GM10847 (cell line): ENCODE results near the gene ELAC2.

Experiments used
- POLR2A ChIP-seq: IDR thresholded peaks from 2 replicates; pipeline ENCODE4 v1.6.1; 2011; ENCODE audit not compliant: insufficient read length; ENCODE audit errors: extremely low read depth

Gene ELAC2

DNA sequence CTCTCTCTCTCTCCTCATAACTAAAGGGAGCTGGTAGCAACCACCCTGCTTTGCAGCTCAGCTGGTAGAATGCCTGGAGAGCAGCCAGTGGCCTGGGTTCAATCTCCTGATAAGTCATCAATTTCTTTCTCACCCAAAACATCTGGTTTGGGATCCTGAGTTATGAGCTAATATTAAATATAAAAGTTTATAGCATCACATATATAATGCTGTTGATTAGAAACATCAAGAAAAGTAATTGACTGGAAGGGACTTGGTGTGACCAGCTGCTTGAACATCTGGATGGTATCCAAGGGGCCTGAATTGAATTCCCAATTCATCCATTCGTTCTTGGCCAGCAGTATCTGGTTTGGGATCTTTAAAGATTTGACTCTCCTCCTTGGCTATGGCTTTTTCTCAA lies 12.2 kb upstream of the ELAC2 start:
- no peak for TF ChIP-seq POLR2A

DNA sequence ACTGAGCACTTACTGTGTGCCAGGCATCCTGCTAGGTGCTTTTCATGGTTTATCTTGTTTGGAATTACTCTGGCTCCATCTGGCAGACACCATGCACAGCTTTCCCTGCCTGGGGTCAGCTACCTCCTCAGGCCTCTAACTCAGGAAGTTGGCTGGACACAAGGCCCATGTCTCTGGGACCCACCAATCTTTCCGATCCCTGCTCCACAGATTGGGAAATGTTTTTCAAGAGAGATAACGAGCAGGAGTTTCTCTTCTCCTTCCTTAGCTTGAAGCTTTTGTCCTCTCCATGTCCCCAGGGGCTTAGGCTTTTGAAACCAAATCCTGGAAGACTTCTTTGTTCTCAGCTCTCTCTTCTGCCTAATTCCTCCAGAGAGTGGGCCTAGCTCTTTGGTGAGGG lies 11.5 kb upstream of the ELAC2 start:
- TF ChIP-seq POLR2A: no peak

DNA sequence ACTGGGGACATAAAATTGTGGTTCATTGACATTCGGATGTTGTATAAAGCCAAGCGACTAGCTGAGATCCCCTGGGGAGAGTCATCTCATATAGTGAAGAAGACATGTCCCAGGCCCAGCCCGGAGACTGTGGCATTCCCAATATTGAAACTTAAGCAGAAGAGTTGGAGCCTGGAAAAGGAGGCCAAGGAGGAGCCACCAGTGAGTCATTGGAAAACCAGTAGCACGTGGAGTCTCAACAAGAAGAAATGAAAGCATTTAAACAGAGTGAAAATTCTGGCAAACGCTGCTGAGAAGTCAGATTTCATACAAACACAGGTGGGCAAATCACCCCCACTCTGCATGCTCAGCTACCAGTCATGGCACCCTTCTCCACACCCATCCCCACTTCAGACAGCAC lies 9.4 kb upstream of the ELAC2 start:
- TF ChIP-seq POLR2A: no peak

DNA sequence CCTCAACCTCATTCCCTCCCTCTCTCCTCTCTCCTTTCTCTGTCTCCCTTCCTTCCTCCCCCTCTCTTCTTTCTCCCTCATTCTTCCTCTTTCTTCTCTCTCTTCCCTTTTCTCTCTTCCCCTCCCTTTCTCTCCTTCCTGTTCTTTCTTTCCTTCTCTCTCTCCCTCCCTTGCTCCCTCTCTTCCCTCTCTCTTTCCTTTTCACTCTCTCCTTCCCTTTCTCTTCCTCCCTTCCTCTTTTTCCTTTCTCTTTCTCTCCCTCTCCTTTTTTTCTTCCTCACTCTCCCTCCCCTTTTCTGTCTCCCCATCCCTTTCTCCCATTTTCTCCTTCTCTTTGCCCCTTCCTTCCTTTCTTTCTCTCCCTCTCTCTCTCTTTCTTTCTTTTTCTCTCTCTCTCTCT lies 7.9 kb upstream of the ELAC2 start:
- no peak for TF ChIP-seq POLR2A

DNA sequence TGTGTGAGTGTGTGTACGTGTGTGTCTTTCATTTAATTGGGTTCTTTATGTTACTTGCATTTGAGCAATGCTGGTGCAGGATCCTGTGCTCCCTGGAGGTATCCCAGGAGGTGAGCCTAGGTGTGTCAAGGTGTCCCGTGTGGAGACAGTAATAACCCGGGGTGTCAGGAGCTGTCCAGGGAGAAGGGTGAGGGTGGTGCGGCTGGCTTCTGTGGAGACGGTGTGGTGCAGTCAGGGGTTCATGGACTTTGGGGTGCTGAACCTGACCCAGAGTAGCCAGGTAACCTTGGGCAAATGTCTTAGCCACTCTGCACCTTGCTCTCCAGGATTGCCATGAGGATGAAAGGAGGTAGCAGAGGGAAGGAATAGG lies 7.4 kb upstream of the ELAC2 start:
- no peak for TF ChIP-seq POLR2A

DNA sequence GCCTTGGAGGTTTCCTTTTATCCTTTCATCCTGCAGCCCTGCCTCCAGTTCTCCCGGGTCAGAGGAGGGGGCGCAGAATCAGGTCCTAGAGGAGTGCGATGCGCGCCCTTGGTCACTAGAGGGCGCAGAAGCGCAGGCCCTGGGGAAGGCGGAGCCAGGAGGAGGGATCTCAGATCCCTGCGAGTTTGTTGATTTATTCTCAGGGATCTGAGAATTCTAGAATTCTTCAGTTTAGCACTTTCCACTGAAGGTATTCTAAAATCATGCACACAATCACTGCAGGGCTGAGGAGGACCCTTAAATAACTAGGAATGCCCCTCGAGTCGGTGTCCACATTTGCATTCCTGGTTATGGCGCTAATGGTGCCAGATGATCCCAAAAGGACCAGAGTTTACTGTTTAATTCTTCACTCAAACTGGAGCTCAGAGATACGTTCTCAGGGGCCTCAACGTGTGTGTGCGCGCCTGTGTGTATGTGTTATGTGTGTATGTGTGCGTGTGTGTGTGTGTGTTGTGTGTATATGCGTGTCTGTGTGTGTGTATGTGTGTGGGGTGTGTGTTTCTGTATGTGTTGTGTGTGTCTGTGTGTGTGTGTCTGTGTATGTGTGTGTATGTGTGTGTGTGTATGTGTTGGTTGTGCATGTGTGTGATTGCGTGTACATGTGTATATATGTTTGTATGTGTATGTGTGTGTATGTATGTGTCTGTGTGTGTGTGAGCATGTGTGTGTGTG lies 6.9 kb upstream of the ELAC2 start:
- no peak for TF ChIP-seq POLR2A

DNA sequence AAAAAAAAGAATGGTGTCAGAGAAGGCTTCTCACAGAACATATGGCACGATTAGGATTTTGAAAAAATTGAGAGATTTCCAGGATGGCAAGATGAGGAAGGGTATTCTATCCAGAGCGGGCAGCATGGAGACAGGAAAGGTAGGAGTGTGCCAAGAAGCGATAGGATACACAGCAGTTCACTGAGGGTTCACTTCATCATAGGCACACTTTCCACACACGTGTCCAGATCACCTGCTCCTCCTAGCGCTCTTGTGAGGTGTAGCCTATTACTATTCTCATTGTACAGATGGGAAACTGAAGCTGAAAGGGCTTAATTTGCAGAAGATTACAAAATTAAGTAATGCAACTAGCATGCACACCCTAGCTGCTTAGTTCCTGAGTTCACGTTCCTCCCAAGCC lies 6.2 kb upstream of the ELAC2 start:
- no peak for TF ChIP-seq POLR2A

DNA sequence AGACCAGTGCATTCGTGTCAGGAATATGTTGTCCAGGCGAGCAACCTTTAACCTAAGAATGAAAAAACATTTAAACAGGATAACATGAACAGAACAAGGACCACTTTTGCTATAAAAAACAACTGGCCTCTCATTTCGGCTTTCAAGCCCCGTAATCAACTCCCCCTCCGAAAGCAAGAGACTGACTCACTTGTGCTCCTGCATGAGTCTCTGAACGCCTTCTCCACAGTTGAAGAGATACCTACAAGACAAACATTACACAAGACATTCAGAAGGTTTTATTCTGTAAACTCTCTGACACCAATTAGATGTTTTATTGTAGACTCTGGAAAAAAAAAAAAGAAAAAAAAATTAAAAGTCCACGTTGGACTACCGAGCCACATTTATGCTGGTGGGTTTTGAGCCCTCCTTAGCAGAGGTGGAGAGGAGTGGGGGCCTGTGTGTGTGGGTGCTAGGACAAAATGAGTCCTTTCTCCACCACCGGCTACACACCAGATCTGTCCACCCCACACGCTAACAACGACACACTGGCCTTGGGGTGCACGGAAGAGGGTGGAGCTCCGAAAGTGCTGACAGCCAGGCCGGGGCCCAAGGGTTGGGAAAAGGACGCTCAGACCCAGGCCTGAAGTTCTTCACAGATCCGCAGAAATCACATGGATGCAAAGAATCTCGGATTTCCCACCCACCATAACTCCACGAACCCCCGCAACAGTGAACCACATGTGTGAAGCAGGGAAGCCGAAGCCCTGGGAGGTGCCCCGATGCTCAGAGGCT lies 759 bp downstream of the ELAC2 start:
- TF ChIP-seq POLR2A: no peak

DNA sequence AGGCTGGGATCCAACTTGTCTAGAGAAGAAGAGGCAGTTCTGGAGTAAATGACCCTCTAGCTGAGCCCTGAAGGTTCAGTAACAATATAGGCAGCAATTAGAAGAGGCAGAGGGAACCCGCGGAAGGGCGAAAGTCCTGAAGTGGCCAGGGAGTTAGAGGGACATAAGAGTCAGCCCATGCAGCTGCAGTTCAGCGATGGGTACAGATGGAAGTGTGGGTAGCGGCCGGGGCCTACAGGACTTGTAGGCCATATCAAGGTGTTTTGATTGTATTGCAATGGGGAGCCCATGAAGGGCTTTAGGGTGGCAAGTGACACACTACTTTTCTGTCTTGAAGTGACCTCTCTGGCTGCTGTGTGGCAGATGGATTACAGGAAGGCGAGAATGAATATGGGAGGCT lies 3.0 kb downstream of the ELAC2 start:
- no peak for TF ChIP-seq POLR2A

DNA sequence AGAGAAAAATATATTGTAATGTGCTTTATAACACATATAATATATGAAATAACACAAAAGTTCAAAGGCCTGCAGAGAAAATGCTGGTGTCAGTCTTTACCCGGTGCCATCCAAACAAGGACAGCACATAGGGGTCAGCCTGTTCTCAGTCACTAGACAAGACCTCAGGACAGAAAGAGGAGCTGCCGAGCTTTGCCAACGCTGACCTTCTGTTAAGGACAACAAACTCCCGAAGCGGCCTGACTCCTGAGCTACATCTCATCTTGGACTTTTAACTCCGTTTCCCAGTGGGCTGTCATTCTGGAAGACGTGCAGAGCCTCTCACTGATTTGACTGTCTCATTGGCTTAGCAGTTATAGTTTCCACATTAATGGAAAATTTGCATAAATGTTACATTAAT lies 6.9 kb downstream of the ELAC2 start:
- TF ChIP-seq POLR2A: no peak

DNA sequence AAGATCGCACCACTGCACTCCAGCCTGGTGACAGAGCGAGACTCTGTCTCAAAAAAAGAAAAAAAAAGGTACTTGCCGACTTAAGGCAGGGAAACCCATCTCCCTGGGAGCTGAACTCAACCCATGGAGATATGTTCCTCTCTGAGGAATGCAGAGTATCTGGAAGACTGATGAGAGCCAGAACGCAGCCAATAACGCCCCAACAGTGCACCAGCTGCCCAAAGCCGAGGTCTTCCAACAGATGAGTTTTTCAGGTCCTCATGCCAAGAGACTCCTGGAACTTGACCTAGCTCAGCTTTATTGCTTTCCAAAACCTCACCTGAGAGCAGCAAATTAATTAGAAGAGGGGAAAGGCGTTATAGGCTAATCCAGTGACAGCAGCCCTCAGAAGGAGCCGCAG lies 9.4 kb downstream of the ELAC2 start:
- no peak for TF ChIP-seq POLR2A

DNA sequence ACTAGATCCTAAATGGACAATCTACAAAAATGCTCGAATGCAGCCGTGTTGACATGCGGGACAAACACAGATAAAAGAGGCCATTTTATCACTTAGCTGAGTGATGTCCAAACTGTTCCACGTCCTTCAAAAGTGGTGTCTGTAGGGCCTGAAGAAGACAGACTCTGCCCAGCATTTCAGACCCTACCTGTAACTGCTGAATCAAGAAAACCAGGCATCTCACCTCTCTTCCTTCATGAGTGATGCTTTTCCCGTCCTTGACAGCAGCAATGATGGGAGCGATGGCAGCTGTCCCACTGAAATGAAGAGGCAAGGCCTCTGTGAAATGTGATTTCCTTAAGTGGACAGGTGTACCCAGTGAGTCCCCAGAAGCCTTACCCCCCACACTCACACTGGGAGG lies 12.3 kb downstream of the ELAC2 start:
- TF ChIP-seq POLR2A: no peak

DNA sequence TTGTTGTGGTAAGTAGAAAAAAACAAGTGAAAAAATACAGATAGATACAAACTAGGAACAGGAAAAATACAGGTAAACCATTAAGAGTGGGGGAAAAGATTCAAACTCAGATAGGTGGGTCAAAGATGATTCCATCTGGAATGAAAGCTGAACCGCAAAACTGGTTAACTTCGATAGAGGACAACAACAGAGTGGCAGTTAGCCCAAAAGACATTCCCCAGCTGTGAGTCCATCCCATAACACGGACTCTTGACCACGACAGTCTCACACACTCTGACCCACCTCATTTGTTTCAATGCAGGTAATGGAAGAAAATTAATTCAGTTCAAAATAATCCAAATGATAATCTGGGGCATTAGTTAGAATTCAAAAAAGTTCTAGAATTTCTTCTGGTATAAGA lies 13.5 kb downstream of the ELAC2 start:
- no peak for TF ChIP-seq POLR2A

DNA sequence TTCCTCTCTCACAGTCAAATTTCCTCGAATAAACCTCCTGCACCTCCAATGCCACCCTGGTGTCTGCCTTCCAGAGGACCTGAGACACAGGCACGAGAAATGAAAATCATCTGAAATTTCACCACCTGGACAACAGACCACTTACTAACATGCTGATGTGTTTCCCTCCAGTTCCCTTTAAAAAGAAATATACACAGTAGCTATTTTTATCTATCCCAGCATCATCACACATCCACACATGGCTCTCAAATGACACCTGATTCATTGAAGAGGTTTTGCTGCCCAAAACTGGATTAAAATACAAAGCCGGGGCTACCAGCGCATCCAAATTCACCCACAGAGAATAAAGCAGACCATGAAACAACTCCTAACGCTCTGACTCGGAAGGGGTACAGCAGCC lies 13.9 kb downstream of the ELAC2 start:
- no peak for TF ChIP-seq POLR2A

DNA sequence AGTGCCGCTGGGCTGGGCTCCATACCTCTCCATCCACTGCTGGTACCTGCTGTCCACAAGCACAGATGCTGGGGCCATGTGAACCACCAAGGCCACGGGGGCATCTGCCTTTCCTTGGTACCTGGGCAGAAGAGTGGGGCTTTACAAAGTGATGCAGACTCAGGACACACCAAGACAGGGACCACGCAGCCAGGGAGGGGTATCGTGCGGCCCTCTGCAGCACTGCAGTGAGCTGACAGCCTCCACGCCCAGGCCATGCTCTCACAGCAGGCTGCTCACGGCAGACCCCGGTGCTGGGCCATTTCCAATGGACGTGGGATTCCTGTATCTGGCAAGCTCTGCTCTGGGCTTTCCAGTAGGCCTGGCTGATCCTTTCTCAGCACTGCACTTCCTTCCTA lies 14.4 kb downstream of the ELAC2 start:
- no peak for TF ChIP-seq POLR2A

DNA sequence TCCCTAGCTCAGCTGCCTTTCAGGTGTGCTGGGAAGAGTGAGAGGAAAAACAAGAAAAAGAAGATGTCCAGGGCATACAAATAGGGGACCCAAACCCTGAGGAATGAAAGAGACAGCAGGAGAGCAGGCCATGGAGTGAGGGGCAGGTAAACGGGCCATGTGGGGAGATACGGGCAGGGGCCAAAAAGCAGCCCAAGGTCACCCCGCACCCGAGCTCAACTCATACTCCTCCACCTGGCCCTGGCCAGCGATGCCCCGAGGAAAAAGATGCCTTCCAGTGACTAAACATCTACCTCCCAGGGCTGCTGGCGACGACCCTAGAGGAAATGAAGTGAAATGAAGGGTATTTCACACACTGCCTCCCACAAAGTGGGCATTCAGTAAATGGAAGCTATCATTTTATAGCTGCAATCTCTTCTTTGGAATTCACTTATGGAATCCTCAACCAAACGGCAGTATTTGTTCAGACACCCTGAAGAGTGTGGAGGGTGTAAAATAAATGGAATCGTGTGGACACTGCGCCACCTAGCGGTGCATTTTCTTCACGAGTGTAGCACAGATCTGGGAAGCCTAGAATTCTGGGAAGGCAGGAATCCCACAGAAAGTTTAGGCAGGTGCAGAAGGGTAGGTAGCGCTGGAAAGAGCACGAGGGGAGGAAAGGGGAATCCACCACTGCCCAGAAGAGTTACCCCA lies 14.9 kb downstream of the ELAC2 start:
- no peak for TF ChIP-seq POLR2A
